Breast epithelium (tissue), 4 donors: ENCODE results near the gene NKAIN1. TPM values are rescaled to one million over a fixed set of nuclear protein-coding genes. Genes with fewer than 3 reads are reported as not detected.

Experiments used
- DNase-seq, 2 donors: peaks; one replicate each; pipeline ENCODE4 v3.0.0-alpha.2; 2019; ENCODE audit warnings: low spot score in 2 of 2
- H3K27ac ChIP-seq, 2 donors: fragments of 200-600 bp; sonication (generic) in 1 of 2; one replicate each; pipeline ENCODE4 v1.5.1; 2016 to 2019; ENCODE audit warnings: mild to moderate bottlenecking in 1 of 2
- H3K27me3 ChIP-seq, 2 donors: fragments of 200-600 bp; sonication (generic) in 1 of 2; one replicate each; pipeline versions ENCODE4 v1.5.1 to v1.6.0; 2017 to 2019; ENCODE audit warnings: control low read depth in 1 of 2, mild to moderate bottlenecking in 1 of 2
- H3K36me3 ChIP-seq: fragments of 200-600 bp; one replicate; pipeline ENCODE4 v1.5.1; 2019
- H3K4me1 ChIP-seq, 2 donors: fragments of 200-600 bp; sonication (generic); one replicate each; pipeline ENCODE4 v1.5.1; 2016 to 2019; ENCODE audit warnings: control low read depth in 1 of 2
- H3K4me3 ChIP-seq, 3 donors: fragments of 200-600 bp; sonication (generic); 1 replicate in 2 of 3; 2 replicates in 1 of 3; pipeline ENCODE4 v1.5.1; 2016 to 2019; ENCODE audit warnings: mild to moderate bottlenecking in 3 of 3, moderate library complexity in 2 of 3
- H3K9me3 ChIP-seq, 2 donors: fragments of 200-600 bp; sonication (generic) in 1 of 2; one replicate each; pipeline ENCODE4 v1.5.1; 2016 to 2019; ENCODE audit warnings: control low read depth in 1 of 2
- CTCF ChIP-seq, 3 donors: fragments of 450-650 bp; IDR thresholded peaks; one replicate each; pipeline ENCODE4 v1.5.1; 2016 to 2017; ENCODE audit warnings: antibody characterized with exemption in 3 of 3, mild to moderate bottlenecking in 3 of 3, moderate library complexity in 3 of 3
- POLR2A ChIP-seq: fragments of 450-650 bp; IDR thresholded peaks from one replicate; pipeline ENCODE4 v1.6.1; 2016; ENCODE audit warnings: antibody characterized with exemption, mild to moderate bottlenecking, moderate library complexity
- POLR2AphosphoS5 ChIP-seq, 3 donors: sonication (generic); formaldehyde crosslinking; IDR thresholded peaks; one replicate each; pipeline ENCODE4 v1.6.1; 2017; ENCODE audit warnings: antibody characterized with exemption in 3 of 3
- intact Hi-C: fragments of 100-400 bp; cut with DNase I; formaldehyde crosslinking; loops from one replicate; pipeline ENCODE4 v1.15.1; 2023; ENCODE audit warnings: low total_unique reads
- total RNA-seq, 3 donors: library from RNA; depleted of rRNA; stranded (reverse); fragments of >200 nt; gene quantifications; one replicate each; pipeline ENCODE4 v1.1.0, GENCODE V29; 2016

The NKAIN1 gene
- total RNA-seq, 3 donors from 2014 or later: 0.16 to 2.0 TPM; not detected in 1

DNA sequence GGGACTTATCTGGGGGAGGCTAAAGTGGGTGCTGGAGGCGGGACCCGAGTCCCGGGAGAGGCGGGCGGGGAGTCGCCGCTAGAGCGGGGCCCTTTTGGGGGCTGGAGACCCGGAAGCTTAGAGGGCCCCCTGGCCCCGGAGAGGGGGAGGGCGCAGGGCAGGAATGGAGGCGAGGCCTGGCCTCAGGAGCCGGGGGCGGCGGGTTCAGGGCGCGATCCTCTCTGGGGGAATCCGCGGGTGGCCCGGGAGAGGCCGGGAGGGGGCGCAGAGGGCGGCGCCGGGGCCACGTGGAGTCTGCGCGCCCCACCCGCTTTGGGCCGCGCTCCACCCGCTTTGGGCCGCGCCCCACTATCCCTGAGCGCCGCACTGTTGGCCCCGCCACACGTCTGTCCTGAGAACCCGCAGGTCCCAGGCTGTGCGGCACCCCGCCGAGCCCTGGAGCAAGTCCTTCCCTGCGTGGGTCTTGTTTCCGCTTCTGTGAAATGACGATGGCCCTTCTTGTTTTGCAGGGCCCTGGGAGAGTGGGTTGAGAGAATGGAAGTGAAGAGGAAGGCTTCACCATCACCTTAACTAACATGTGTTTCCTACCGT, 84.4 kb downstream of the NKAIN1 start:
- Histone ChIP-seq H3K27ac (peak overlapping the region; percentile 92 to 94), H3K4me3 (peak overlapping the region; percentile 66 to 86 (median 78)), H3K9me3 (no peaks in the 10 kb centered on the region), H3K36me3 (no peaks in the 10 kb centered on the region), H3K4me1 (no peaks in the 10 kb centered on the region), H3K27me3 (no peaks in the 10 kb centered on the region)
- no peak for TF ChIP-seq POLR2A
- TF ChIP-seq CTCF (IDR thresholded peaks at IDR 0.05): peak in 1 of 3 donors; percentile 21
- TF ChIP-seq POLR2AphosphoS5 (IDR thresholded peaks at IDR 0.05): peak in 1 of 3 donors; percentile 7
- intact Hi-C loops: no loop called here
- peak; percentile 51 to 64 for DNase-seq

GRCh38 chr1:31154632-31155215, 85.0 kb downstream of the NKAIN1 start:
- Histone ChIP-seq H3K36me3 (no peaks in the 10 kb centered on the region), H3K27me3 (no peaks in the 10 kb centered on the region), H3K4me1 (no peaks in the 10 kb centered on the region), H3K9me3 (no peaks in the 10 kb centered on the region), H3K4me3 (peak overlapping the region; percentile 66 to 86 (median 78)), H3K27ac (peak overlapping the region; percentile 92 to 94)
- intact Hi-C loops: no loop called here
- no peak for TF ChIP-seq POLR2A
- TF ChIP-seq POLR2AphosphoS5 (IDR thresholded peaks at IDR 0.05): peak in 1 of 3 donors; percentile 40
- TF ChIP-seq CTCF (IDR thresholded peaks at IDR 0.05): no peak
- DNase-seq: peak; percentile 84 to 94

GRCh38 chr1:31154000-31154631, 85.6 kb downstream of the NKAIN1 start:
- peak overlapping the region; percentile 66 to 86 (median 78) for H3K4me3 ChIP-seq
- no peaks in the 10 kb centered on the region for H3K9me3 ChIP-seq
- intact Hi-C loops: no loop called here
- H3K36me3 ChIP-seq: no peaks in the 10 kb centered on the region
- H3K4me1 ChIP-seq: no peaks in the 10 kb centered on the region
- peak overlapping the region; percentile 92 to 94 for H3K27ac ChIP-seq
- no peak for DNase-seq
- TF ChIP-seq POLR2A (no peak), POLR2AphosphoS5 (IDR thresholded peaks at IDR 0.05) (no peak), CTCF (IDR thresholded peaks at IDR 0.05) (no peak)
- H3K27me3 ChIP-seq: no peaks in the 10 kb centered on the region

DNA sequence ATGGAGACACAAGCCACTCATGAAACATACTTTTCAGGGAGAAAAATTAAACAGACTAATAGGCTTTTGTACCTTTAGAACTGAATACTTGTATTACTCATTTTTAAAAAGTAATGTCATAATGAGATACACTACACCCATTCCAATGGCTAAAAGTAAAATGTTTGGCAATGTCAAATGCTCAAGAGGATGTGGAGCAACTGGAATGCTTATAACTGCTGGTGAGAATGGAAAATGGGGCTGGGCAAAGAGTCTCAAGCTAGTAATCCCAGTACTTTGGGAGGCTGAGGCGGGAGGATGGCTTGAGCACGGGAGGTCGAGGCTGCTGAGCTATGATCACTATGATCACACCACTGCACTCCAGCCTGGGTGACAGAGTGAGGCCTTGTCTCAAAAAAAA, 86.3 kb downstream of the NKAIN1 start:
- H3K9me3 ChIP-seq: no peaks in the 10 kb centered on the region
- no peak for DNase-seq
- intact Hi-C loops: no loop called here
- no peaks in the 10 kb centered on the region for H3K36me3 ChIP-seq
- TF ChIP-seq POLR2AphosphoS5 (IDR thresholded peaks at IDR 0.05) (no peak), CTCF (IDR thresholded peaks at IDR 0.05) (no peak)
- H3K27me3 ChIP-seq: no peaks in the 10 kb centered on the region
- no peak overlapping the region for H3K27ac ChIP-seq
- H3K4me1 ChIP-seq: no peaks in the 10 kb centered on the region
- H3K4me3 ChIP-seq: no peak overlapping the region

DNA sequence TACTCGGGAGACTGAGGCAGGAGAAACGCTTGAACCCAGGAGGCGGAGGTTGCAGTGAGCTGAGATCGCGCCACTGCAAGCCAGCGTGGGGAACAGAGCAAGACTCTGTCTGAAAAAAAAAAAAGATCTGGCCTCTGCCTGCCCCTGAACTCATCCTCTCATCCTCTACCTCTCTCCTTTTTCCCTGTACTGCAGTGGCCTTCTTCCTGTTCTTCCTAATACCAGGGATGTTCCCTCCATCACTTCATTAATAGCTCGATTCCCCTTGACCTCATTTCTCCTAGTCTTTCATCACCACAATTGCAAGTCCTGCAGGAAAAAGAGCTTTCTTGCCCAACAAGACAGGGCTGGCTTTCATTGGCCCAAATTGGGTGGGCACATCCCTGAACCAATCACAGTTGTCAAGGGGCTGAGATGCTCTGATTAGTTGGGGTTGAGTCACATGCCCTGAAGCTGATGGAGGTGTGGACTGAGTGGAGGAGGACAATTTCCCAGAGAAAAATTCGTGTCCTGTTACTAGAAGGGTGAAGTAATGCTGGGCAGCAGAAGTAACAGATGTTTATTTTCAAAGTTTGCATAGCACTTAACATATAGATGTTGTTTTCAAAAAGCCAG, 87.4 kb downstream of the NKAIN1 start:
- H3K27ac ChIP-seq: no peak overlapping the region
- intact Hi-C loops: no loop called here
- H3K4me1 ChIP-seq: no peaks in the 10 kb centered on the region
- no peak overlapping the region for H3K4me3 ChIP-seq
- H3K36me3 ChIP-seq: no peaks in the 10 kb centered on the region
- H3K27me3 ChIP-seq: no peaks in the 10 kb centered on the region
- DNase-seq: no peak
- H3K9me3 ChIP-seq: no peaks in the 10 kb centered on the region
- TF ChIP-seq CTCF (IDR thresholded peaks at IDR 0.05) (no peak), POLR2A (no peak), POLR2AphosphoS5 (IDR thresholded peaks at IDR 0.05) (peak in 1 of 3 donors; percentile 29)
